HG02588 (cell line): ENCODE data around the gene SLBP.

Source experiments
- ATAC-seq: cut with Tn5 transposase; IDR thresholded peaks from one replicate; pipeline ENCODE4 v1.9.1; 2021; ENCODE audit warnings: mild to moderate bottlenecking, moderate library complexity; ENCODE audit not compliant: unreplicated experiment

The SLBP gene

DNA sequence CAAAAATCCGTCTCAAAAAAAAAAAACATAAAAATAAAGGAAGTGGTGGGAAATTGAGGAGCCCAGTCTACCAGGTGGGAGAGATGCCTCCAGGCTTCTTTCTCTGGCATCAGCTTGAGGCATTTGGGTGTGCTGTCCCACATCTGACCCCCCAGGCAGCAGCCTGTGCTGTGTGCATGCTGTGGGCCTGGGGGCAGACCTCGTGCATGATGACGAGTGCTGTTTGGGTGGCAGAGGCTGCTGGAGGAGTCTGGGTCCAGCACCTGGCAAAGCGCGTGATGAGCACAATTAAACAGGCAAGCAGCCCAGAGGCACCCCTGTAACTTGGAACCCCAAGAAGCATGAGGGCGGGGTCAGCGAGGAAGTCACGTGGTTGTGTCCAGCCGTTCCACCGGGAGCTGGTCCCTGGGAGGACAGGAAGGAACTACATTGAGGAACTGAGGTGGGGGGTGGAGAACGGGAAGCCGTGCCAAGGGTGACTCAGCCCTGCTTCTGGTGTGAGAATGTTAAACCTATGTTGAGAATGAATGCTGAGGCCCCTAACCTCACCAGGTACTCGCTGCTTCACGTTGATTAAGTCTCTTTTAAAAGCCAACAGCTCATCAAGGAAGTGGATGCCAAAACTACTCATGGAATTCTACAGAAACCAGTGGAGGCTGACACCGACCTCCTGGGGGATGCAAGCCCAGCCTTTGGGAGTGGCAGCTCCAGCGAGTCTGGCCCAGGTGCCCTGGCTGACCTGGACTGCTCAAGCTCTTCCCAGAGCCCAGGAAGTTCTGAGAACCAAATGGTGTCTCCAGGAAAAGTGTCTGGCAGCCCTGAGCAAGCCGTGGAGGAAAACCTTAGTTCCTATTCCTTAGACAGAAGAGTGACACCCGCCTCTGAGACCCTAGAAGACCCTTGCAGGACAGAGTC lies 15.3 kb upstream of the SLBP start:
- no peak for ATAC-seq

DNA sequence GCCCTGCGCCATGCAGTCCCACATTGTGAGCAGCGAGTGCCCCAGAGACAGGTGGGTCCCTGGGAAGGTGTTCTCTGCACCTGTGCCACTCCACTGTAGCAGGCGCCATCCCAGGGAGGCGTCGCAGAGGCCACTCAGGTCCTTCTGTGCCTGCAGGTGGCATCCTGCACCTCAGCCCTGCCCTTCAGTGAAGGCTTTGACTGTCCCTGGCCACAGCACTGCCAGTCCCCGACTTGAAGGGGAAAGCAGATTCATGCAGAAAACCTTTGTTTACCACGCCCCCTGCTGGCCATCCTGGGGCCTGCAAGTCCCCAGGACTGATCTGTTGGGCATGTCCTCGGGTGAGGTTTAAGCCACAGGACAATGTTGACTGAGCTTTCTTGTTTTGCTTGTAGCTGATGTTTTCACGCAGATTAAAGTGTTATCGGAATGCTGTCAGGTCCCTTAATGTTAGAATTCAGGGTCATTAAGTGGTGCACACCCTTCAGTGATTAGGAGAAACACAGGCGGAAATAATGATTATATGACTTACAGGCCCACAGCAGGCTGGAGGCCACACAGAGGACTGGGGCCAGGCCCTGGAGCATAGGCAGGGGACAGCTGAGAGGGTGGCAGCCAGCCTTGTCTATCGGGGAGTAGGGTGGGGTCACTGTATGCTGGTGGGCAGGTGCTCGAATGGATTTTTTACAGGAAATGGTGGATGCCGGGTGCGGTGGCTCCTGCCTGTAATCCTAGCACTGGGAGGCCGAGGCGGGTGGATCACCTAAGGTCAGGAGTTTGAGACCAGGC lies 14.2 kb upstream of the SLBP start:
- no peak for ATAC-seq

DNA sequence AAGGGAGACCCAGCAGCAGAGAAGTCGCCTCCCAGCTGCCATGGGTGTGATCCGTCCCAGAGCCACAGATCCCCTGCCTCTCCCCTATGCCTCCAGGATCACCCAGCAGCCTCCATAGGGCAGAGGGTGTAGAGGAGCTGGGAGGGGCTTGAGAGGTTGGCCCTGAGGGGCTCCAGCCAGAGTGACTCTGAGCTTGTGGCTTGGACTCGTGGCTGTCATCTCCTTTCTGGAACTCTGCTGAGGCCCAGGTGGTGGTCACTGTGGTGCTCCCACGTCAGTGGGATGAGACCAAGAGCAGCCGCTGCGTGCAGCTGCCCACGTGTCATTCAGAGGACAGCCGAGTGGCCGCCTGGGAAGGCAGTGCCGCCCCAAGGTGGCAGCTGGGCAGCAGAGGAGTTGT lies 13.4 kb upstream of the SLBP start:
- ATAC-seq = no peak

DNA sequence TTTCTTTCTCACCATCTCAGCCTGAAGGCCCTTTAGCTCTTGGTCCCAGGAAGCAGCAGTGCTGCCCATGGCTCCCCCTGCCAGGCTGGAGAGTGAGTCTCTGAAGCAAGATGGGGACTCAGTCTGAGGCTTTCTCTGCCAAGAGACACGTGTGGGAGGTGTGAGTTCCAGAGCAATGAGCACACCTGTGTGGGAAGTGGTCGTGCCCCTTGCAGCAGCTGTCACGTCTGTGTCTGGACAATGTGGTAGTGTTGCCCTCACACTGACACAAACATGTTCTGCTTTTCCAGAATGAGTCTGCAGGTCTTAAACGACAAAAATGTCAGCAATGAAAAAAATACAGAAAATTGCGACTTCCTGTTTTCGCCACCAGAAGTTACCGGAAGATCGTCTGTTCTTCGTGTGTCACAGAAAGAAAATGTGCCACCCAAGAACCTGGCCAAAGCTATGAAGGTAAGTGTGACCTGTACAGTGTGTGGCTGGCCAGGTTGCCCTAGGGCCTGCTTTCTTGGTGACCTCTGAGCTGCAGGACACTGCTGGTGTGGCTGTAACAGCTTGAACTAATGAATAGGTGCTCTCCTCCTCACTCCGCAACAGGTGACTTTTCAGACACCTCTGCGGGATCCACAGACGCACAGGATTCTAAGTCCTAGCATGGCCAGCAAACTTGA lies 11.1 kb upstream of the SLBP start:
- no peak for ATAC-seq

DNA sequence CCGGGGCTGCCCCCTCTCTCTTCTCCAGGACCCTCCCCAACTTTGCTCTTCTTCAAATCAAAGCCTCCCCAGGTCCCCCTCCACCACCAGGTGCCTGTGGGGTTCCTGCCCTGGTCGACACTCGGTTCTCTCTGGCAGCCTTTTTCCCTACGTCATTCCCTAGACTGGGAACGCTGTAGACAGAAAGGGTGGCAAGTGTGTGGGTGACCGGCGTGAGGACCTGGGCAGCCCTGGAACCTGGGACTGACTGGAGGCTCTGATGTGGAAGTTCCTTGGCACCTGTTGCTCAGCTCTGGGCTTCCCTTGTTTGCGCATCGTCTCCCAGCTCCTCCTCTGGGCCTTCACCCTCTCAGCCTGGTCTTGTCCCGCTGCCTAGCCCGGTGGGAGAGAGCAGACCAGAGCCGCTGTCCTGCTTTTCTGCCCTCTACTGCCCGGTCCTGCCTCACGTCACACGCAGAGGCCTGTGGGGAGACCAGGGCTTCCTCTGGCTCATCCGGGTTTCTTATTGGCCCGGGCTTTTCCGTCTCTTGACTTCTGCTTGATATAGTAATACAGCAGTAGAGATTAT lies 10.5 kb upstream of the SLBP start:
- ATAC-seq = no peak

DNA sequence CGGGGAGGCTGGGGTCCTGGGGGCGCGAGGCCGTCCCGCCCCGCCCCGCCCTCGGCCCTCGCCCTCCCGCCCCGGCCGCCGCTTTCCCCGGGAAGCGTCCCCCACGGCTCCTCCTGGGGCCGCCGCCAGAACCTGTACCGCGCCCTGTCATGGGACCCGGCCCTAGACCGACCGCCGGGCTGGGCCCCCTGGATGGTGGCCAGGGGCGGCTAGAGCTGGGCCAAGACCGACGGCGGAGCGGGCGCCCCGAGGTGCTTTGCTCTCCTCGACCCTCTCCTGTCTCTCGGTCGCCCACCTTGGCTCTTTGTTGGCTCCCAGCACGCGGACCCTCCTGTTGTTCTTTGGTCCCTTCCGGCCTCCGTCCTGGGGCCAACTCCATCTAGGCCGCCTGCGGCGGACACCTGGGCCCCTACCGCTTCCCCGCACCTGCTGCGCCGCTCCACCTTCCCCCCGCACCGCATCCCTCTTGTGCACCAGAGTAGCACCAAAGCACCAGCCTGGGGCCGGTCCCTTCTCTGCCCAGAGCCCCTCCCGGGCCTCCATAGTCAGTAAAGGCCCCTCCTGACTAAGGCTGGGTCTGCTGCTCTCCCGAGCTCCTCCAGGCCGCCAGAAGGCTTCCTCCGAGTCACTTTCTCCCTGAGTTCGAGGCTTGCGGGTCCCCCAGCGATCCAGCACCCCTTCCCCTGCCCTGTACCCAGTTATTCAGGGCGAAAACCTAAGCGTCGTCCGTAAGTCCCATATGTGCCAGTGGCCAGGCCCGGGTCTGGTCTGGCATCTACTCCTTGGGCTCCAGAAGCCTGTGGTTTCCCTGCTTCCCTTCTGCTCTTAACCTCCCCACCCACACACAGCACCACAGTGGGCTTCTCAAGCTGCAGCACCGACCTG lies 9.8 kb upstream of the SLBP start:
- ATAC-seq = peak; percentile 5

DNA sequence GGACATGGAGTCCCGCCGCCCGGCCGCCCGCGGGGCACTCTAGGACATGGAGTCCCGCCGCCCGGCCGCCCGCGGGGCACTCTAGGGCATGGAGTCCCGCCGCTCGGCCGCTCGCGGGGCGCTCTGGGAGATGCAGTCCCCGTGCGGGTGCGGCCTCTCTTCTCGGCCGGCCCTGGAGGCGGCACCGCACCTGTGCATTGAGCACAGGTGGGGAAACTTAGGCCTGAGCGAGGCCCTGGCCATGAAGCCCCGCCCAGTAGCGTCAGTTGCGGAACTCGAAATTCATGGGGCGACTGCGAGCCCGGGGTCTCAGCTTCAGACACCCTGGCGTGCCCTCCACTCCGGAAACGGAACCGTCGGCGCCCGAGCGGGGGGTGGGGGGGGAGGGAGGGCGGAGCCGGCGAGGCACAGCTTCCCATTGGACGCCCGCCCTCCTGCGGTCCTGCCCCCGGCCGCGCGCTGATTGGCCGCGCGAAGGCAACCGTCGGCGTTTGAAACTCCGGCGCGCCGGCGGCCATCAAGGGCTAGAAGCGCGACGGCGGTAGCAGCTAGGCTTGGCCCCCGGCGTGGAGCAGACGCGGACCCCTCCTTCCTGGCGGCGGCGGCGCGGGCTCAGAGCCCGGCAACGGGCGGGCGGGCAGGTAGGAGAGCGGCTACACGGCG lies 9.0 kb upstream of the SLBP start, which contains the start of the genes TACC3 and TMEM129:
TSS of gene TACC3 (plus strand) at position 519 of the 663 bp plus-strand sequence. CDS start 1,901 bp downstream, outside the sequence.
TSS of gene TMEM129 (minus strand) at position 321 of the 663 bp plus-strand sequence. CDS start 486 bp downstream, outside the sequence.
- ATAC-seq = peak; percentile 68

DNA sequence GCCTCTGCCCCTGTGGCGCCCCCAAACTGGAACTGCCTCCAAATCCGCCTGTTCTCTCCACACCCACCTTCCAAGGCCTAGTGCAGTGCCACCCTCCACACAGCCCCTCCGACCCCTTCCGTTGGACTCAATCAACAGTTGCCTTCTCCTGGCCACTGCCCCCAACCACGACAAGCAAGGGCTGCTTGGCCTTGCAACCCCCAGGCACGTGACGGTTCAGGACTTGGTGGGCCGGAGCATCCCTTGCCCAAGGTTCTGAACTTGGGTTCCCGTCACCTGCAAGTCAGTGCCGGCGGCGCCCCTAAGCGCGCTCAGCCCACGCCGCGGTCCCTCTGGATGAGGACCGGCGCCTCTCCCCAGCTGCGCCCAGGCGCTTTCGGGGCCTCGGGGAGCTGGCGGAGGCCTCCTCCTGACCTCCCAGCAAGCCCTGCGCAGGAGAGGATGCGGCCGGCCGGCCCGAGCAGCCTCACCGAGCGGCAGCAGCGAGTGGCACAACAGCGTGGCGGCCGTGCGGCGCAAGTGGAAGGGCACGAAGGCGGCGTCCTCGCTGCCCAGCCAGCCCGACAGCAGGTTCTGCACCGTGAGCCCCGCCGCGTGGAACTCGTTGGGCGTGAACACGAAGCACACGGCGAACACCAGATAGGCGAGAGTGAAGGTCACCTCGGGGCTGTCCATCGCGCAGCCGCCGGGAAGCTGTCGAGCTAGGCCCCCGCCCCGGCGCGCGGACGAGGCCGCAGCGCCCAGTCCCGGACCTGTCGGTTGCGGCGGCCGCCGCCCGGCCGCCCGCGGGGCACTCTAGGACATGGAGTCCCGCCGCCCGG lies 8.3 kb upstream of the SLBP start:
- ATAC-seq = peak; percentile 12

DNA sequence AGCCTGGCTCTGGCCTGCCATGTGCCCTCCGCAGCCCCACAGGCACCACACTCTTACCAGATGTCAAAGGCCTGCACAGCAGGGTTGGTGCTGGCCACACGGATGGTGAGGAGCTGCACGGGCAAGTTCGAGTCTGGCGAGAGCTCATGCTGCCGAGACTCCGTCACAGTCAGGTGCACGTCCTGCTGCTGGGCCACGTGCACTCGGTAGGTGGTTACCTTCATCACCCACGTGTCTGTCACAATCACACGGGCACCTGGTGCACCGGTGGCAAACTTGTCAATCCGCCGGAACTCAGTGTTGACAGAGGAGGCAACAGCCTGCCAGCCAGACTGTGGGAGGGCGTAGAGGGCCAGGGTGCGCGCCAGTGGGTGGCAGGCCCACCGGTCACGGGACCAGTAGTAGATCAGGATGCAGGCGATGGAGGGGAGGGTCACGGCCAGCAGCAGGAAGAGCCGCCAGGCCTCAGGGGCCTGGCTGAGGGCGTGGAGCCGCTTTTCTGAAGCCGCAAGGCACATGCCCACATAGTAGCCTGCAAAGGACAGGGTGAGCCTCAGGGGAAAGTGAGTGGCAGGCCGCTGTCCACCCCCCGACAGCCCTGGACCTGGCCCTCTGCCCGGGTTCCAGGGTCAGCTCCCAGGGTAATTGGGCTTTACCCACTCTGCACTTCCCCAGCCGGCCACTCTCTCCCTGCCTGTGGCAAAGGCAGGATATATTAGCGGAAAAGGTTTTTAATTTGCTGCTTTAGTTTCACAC lies 6.2 kb upstream of the SLBP start:
- ATAC-seq = no peak

DNA sequence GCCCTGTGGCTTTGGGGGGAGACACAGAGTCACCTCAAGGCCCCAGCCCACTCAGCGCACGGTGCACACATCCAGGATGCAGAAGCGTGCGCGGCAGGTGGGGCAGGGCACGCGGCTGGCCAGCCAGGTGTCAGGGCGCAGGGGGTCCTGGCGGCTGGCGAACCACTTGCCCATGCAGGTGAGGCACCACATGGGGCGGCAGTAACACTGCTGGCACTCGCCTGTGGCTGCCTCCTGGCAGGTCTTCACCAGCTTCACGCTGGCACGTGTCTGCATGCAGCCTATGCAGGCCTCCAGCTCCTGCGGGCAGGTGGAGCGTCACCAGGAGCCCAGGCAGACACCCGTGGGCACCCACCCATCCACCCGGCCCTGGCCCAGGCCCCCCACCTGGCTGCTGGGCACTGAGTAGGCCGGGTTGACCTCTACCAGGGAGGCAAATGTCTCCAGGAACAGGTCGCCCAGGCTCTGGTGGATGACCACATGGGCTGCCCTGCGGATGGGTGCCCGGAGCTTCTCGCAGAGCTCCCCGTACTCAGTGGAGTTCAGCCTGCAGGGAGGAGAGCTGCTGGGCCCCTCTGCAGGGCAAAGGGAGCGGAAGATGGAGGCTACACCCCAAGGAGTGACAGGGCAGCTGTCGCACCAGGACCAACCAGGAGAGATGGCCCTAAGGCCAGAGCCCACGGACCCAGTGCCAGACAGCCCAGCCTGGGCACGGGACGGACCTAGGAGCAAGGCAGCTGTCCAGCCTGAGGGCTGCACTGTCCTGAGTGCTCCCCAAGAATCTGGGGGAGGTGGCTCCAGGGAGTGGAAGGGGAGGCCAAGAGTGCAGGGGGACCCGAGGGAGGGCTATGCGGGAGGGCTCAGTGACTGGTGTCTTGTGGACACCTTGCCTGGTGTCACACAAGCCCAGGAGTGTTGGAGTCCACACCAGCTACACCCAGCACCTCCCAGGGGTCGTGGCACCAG lies 5.3 kb upstream of the SLBP start:
- no peak for ATAC-seq

DNA sequence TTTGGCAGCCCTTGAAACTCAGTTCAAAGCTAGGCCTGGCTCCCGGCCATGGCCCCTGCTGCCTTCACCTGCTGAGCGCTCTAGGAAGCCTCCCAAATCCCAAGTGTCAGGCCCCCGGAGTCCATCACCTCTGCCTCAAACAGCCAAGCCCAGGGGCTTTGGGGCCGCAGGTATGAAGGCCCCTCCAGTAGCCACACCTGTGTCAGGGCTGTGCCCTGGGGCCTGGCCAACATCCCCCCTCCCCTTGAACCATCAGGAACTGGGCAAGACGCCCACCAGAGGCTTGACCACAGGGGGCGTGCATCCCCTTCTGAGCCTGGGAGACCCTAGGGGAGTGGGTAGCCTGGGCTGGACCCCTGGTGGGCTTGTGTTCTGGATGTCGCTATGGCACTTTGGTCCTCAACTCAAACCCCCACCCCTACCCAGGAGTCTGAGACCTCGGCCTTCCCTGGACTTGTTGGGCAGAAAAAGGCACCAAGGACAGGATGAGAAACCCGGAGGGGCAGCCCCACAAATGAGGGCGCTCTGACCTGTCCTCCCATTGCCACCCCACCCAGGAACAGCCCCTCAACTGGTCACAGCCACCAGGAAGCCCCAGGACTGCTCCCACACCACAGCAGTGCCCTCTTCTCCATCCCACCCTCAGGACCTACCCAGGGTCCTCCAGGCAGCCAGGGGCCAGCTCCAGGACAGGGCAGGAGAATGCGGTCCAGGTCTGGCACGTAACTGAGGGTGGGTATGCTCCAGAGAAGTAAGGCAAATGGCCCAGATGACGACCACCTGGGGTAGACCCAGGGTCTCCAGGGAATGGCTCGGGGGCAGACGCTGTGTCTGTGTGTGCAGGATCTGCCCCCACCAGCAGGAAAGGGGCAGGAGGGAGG lies 4.2 kb upstream of the SLBP start:
- ATAC-seq = no peak

DNA sequence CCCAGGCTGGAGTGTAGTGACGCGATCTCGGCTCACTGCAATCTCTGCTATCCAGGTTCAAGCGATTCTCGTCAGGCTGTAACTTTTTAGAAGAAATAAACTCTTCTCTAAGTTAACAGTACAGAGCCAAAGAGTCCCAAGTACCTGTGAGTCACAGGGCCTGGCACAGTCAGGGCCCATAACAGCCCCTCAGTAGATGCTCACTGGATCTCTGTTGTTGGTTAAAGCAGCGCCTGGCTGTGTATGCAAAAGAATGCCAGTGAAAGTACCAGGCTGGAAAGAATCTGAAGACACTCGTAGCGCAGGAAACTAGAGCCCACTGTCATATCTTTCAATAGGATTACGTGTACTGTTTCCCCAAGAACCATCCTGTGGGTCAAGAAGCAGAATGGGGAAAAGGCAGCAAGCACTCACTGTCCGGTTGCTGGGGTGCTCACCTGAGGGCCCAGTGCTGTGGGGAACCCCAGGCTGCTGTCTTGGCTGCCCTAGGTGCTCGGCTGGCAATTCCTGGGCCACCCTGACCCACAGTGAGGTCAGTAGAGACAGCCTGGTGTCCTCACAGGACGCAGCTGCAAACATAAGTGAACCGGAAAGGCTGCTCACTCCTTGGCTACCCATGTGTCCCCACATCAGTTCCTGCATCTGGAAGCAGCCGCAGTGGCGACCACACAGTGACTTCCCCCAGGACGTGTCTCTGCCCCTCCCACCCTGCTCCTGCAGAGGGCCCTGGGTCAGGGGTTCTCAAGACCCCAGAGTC lies 3.1 kb upstream of the SLBP start:
- ATAC-seq = no peak

DNA sequence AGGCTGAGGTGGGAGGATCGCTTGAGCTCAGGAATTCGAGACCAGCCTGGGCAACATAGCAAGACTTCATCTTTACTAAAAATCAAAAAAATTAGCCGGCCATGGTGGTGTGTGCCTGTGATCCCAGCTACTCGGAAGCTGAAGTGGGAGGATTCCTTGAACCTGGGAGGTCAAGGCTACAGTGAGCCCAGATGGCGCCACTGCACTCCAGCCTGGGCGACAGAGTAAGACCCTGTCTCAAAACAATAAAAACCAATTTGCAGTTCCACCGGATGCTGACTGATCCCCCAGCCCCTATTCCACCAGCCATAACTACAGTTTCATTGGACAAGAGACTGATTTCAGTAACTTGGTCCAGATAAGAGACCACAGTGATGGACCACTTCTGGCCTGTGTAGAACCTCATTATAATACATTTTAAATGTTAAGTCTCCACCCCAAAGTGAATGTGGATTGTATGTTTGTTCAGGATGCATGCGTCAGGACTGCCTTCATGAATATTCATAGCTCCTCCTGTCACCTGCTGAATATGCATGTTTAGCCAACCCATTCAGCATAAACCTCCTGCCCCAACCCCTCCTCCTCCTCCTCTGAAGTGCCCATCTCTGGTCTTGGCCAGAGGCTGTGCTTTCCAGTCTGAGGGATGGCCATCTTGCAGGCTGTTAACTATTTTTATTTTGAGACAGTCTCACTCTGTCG lies 2.3 kb upstream of the SLBP start:
- ATAC-seq = no peak
